Neutrophil (primary cell): Measurements from ENCODE around the gene JTB.
"Not testable (repeated sequence)": the region's sequence is repeated elsewhere in the genome, so short reads cannot be mapped to it uniquely, and the experiment has no call there.

Experiments
- H3K27ac ChIP-seq: fragments of 200-600 bp; sonication (generic); 2 replicates; pipeline ENCODE4 v1.5.1; 2016; ENCODE audit warnings: mild to moderate bottlenecking, moderate library complexity
- H3K27me3 ChIP-seq: fragments of 200-600 bp; sonication (generic); 2 replicates; pipeline ENCODE4 v1.6.0; 2016; ENCODE audit warnings: mild to moderate bottlenecking
- H3K36me3 ChIP-seq: fragments of 200-600 bp; sonication (generic); 2 replicates; pipeline ENCODE4 v1.5.1; 2017
- H3K4me1 ChIP-seq, 2 experiments: fragments of 200-600 bp in 1 of 2; sonication (generic) in 1 of 2; 1 replicate in 1 of 2; 2 replicates in 1 of 2; pipeline versions ENCODE4 v1.5.1 to v1.6.1; 2013 to 2016; ENCODE audit warnings: low read depth in 1 of 2, low read length in 1 of 2, mild to moderate bottlenecking in 1 of 2, moderate library complexity in 1 of 2; ENCODE audit not compliant: control insufficient read depth in 1 of 2, insufficient read depth in 1 of 2
- H3K4me3 ChIP-seq, 2 experiments: fragments of 200-600 bp in 1 of 2; sonication (generic) in 1 of 2; 1 replicate in 1 of 2; 2 replicates in 1 of 2; pipeline ENCODE4 v1.5.1; 2013 to 2016; ENCODE audit warnings: low read depth in 1 of 2, low read length in 1 of 2, mild to moderate bottlenecking in 1 of 2, moderate library complexity in 1 of 2
- H3K9me3 ChIP-seq: fragments of 200-600 bp; sonication (generic); 2 replicates; pipeline ENCODE4 v1.5.1; 2016
- CTCF ChIP-seq: fragments of 200-600 bp; sonication (generic); IDR thresholded peaks from 2 replicates; pipeline ENCODE4 v1.5.1; 2016; ENCODE audit warnings: antibody characterized with exemption

JTB gene

GRCh38 chr1:154012129-154012528 is 34.7 kb upstream of the JTB start:
- Histone ChIP-seq H3K27ac (no peak overlapping the region), H3K36me3 (no peaks in the 10 kb centered on the region), H3K4me1 (no peaks in the 10 kb centered on the region), H3K4me3 (no peak overlapping the region), H3K27me3 (peaks cover 4% of the 10 kb centered on the region), H3K9me3 (no peaks in the 10 kb centered on the region)
- no peak for TF ChIP-seq CTCF

GRCh38 chr1:154006136-154006535 is 28.7 kb upstream of the JTB start:
- no peaks in the 10 kb centered on the region for H3K4me1 ChIP-seq
- no peaks in the 10 kb centered on the region for H3K36me3 ChIP-seq
- TF ChIP-seq CTCF: no peak
- H3K27ac ChIP-seq: no peak overlapping the region
- no peaks in the 10 kb centered on the region for H3K9me3 ChIP-seq
- no peaks in the 10 kb centered on the region for H3K27me3 ChIP-seq
- H3K4me3 ChIP-seq: no peak overlapping the region

- peaks cover 3% of the 10 kb centered on the region for H3K36me3 ChIP-seq
- no peaks in the 10 kb centered on the region for H3K27me3 ChIP-seq
- no peak overlapping the region for H3K4me3 ChIP-seq
- TF ChIP-seq CTCF: no peak
- H3K9me3 ChIP-seq: no peaks in the 10 kb centered on the region
- H3K4me1 ChIP-seq: no peaks in the 10 kb centered on the region
- H3K27ac ChIP-seq: no peak overlapping the region
These were observed 22.9 kb upstream of the JTB start for GRCh38 chr1:154000420-154000819.

- not testable (repeated sequence) for H3K9me3 ChIP-seq, H3K27ac ChIP-seq, H3K27me3 ChIP-seq, H3K4me1 ChIP-seq, H3K4me3 ChIP-seq
- H3K36me3 ChIP-seq: peaks cover 32% of the 10 kb centered on the region
These were observed 19.4 kb upstream of the JTB start for GRCh38 chr1:153996882-153997281.

- no peaks in the 10 kb centered on the region for H3K9me3 ChIP-seq
- H3K4me1 ChIP-seq: peaks cover 14% of the 10 kb centered on the region in 2 experiments
- H3K27me3 ChIP-seq: no peaks in the 10 kb centered on the region
- H3K4me3 ChIP-seq: no peak overlapping the region
- H3K36me3 ChIP-seq: peaks cover 33% of the 10 kb centered on the region
- no peak overlapping the region for H3K27ac ChIP-seq
- TF ChIP-seq CTCF: no peak
These were observed 18.2 kb upstream of the JTB start for GRCh38 chr1:153995640-153996039.

GRCh38 chr1:153995202-153995601 is 17.7 kb upstream of the JTB start:
- Histone ChIP-seq H3K9me3 (no peaks in the 10 kb centered on the region), H3K4me1 (peaks cover 15 to 16% of the 10 kb centered on the region in 2 experiments), H3K27me3 (no peaks in the 10 kb centered on the region), H3K36me3 (peaks cover 33% of the 10 kb centered on the region), H3K4me3 (no peak overlapping the region), H3K27ac (no peak overlapping the region)
- no peak for TF ChIP-seq CTCF
